ENCODE results near the gene LHB.

DNA sequence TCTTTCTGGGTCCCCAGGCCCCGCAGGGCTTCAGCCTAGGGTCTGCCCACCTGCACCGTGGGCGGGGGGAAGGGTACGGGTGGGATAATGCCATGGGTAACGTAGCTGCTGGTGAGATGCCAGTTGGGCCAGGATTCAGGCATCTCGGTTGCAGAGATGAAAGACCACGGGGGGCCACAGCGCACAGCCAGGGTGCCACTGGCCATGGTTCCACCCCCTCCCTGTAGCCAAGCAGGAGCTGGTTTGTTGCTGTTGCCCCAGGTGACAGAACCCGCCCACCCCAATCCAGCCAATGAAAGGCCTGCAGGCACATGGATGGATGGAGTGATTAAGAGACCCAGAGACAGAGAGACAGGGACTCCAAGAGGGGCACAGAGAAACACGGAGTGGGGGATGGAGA, 41.7 kb upstream of the LHB start:
- no peak for TF ChIP-seq CTCF (conservative IDR thresholded peaks at IDR 0.05 in 1 of 2, IDR thresholded peaks at IDR 0.05 in 1 of 2; ENCODE audit: low read depth in 1 of 2, low read length in 2 of 2)
- TF ChIP-seq EZH2 (IDR thresholded peaks at IDR 0.05; ENCODE audit: low read length, missing control alignments), result no peak
